H1 (cell line): ENCODE measurements around the gene PWWP3B. TPM values are rescaled to one million over a fixed set of nuclear protein-coding genes. Genes with fewer than 3 reads are reported as not detected.

ENCODE experiments used
- ATF3 ChIP-seq: IDR thresholded peaks from 2 replicates; pipeline ENCODE4 v1.6.1; 2011; ENCODE audit warnings: low read depth, mild to moderate bottlenecking, low read length; ENCODE audit not compliant: insufficient read depth
- CHD2 ChIP-seq: IDR thresholded peaks from 2 replicates; pipeline ENCODE4 v1.6.1; 2012; ENCODE audit warnings: low read length, improper control_type of control experiment
- CTBP2 ChIP-seq: IDR thresholded peaks from 2 replicates; pipeline ENCODE4 v1.7.0; 2011; ENCODE audit warnings: borderline replicate concordance, mild to moderate bottlenecking, moderate library complexity, mixed read lengths, low read length; ENCODE audit not compliant: insufficient read depth, insufficient read length
- E2F6 ChIP-seq: IDR thresholded peaks from 2 replicates; pipeline ENCODE4 v1.6.1; 2012; ENCODE audit warnings: inconsistent platforms
- EZH2 ChIP-seq: fragments of 200-600 bp; sonication (generic); IDR thresholded peaks from 2 replicates; pipeline ENCODE4 v1.7.1; 2012; ENCODE audit warnings: low read depth, mild to moderate bottlenecking, moderate library complexity, low read length, inconsistent platforms; ENCODE audit not compliant: severe bottlenecking
- HDAC6 ChIP-seq: IDR thresholded peaks from one replicate; pipeline ENCODE4 v1.7.1; 2012; ENCODE audit warnings: low read depth, mild to moderate bottlenecking, inconsistent platforms, low read length, moderate library complexity
- JUN ChIP-seq: IDR thresholded peaks from 2 replicates; pipeline ENCODE4 v1.6.1; 2011; ENCODE audit warnings: low read depth, mild to moderate bottlenecking, improper control_type of control experiment, low read length
- NRF1 ChIP-seq: IDR thresholded peaks from 2 replicates; pipeline ENCODE4 v1.6.1; 2011; ENCODE audit warnings: mild to moderate bottlenecking, low read depth, low read length, improper control_type of control experiment
- RXRA ChIP-seq: IDR thresholded peaks from 2 replicates; pipeline ENCODE4 v1.6.1; 2011; ENCODE audit warnings: low read depth, mild to moderate bottlenecking, low read length, moderate library complexity; ENCODE audit not compliant: insufficient read depth
- SP1 ChIP-seq: IDR thresholded peaks from 2 replicates; pipeline ENCODE4 v1.6.1; 2011; ENCODE audit warnings: low read depth, low read length
- SUZ12 ChIP-seq: fragments of 200-600 bp; sonication (generic); IDR thresholded peaks from 2 replicates; pipeline ENCODE4 v1.6.1; 2012; ENCODE audit warnings: mild to moderate bottlenecking, inconsistent platforms, low read length, moderate library complexity, mixed read lengths
- TAF1 ChIP-seq: IDR thresholded peaks from 2 replicates; pipeline ENCODE4 v1.6.1; 2011; ENCODE audit warnings: mild to moderate bottlenecking, low read depth, low read length
- TCF12 ChIP-seq: IDR thresholded peaks from 2 replicates; pipeline ENCODE4 v1.6.1; 2011; ENCODE audit warnings: low read depth, mild to moderate bottlenecking, low read length
- polyA plus RNA-seq, 7 experiments: library from polyadenylated mRNA; depleted of rRNA in 3 of 7; stranded (reverse) in 5 of 7; unstranded in 2 of 7; fragments of >200 nt in 5 of 7; fragments of 200-250 nt in 2 of 7; gene quantifications; 1 replicate in 5 of 7; 2 replicates in 1 of 7; 4 replicates in 1 of 7; pipeline versions ENCODE4 v1.2.1 to v1.2.3, GENCODE V29; 2011 to 2013; ENCODE audit warnings: missing spikeins in 2 of 7, mixed read lengths in 2 of 7
- total RNA-seq: library from RNA; stranded (reverse); fragmentation: NEBNext Ultra II Directional; extraction: Animal tissue kit (Norgen Biotek cat#: 25700); gene quantifications from 2 replicates; pipeline ENCODE4 v1.2.1, GENCODE V29; 2021

Gene PWWP3B
- total and polyA plus RNA-seq, 2 of the 8 experiments (the other 6 are each of a cell fraction or from before 2014, with no cell fraction given), result 0.15 to 0.61 TPM

- TF ChIP-seq HDAC6 (no peak), ATF3 (no peak), NRF1 (no peak), SUZ12 (no peak), SP1 (no peak), TAF1 (no peak), JUN (no peak), EZH2 (no peak), E2F6 (no peak), CTBP2 (no peak), RXRA (no peak), CHD2 (no peak), TCF12 (no peak)
Measured at GRCh38 chrX:106144755-106145639, 23.1 kb upstream of the PWWP3B start (continued).
